GM12878 (cell line): ENCODE results near the gene GCNT2. TPM values are rescaled to one million over a fixed set of nuclear protein-coding genes. Genes with fewer than 3 reads are reported as not detected.

Source experiments
- ATAC-seq: fragments of 200-7000 bp; cut with Tn5 transposase; 3 replicates; pipeline ENCODE4 v1.9.1; 2020; ENCODE audit warnings: mild to moderate bottlenecking, moderate library complexity
- BruUV-seq: library from RNA; stranded (reverse); fragments of 400-500 nt; replicated peaks from 2 replicates; lab custom pipeline; 2021; lab: Mats Ljungman, UMichigan
- CTCF ChIA-PET: fragments of 300-600 bp; sonication (Branson Sonifier 250); formaldehyde crosslinking; extraction: SDS; loops from one replicate; lab custom pipeline; 2021; ENCODE audit warnings: inconsistent platforms; lab: Yijun Ruan, JAX
- POLR2A ChIA-PET: fragments of 350-600 bp; formaldehyde crosslinking; extraction: SDS; loops from one replicate; lab custom pipeline; 2021; ENCODE audit warnings: inconsistent platforms; lab: Charles Lee
- RAD21 ChIA-PET: fragments of 300-600 bp; sonication (Branson Sonifier 250); formaldehyde crosslinking; loops from one replicate; lab custom pipeline; 2023; ENCODE audit warnings: antibody characterized with exemption; ENCODE audit not compliant: unreplicated experiment; lab: Charles Lee
- SMC1A ChIA-PET: fragments of 300-600 bp; sonication (Branson Sonifier 250); formaldehyde crosslinking; loops from one replicate; lab custom pipeline; 2023; ENCODE audit not compliant: unreplicated experiment, uncharacterized antibody; lab: Charles Lee
- DNase-seq: peaks from one replicate; pipeline ENCODE4 v3.0.0-alpha.2; 2011; ENCODE audit warnings: low read depth, low spot score
- FAIRE-seq: peaks from 3 replicates; lab custom pipeline; 2011; peaks lifted over from hg19 to GRCh38; lab: Jason Lieb, UNC
- H2AFZ ChIP-seq: 2 replicates; pipeline ENCODE4 v1.6.0; 2011; ENCODE audit warnings: low read depth, low read length, control low read depth; ENCODE audit not compliant: control insufficient read depth
- H3K27ac ChIP-seq: 2 replicates; pipeline ENCODE4 v1.5.1; 2011; ENCODE audit warnings: control low read depth; ENCODE audit not compliant: control insufficient read depth, insufficient read depth
- H3K27me3 ChIP-seq, 2 experiments: replicated peaks in 1 of 2; 2 replicates each; pipeline versions ENCODE4 v1.6.0 to v1.6.1; 2011; ENCODE audit warnings: low read length in 1 of 2; ENCODE audit not compliant: control insufficient read depth in 2 of 2, insufficient read depth in 2 of 2
- H3K36me3 ChIP-seq, 2 experiments: 2 replicates each; pipeline ENCODE4 v1.5.1; 2011; ENCODE audit warnings: low read length in 1 of 2; ENCODE audit not compliant: control insufficient read depth in 2 of 2, insufficient read depth in 2 of 2
- H3K4me1 ChIP-seq: 2 replicates; pipeline ENCODE4 v1.6.1; 2011; ENCODE audit warnings: mild to moderate bottlenecking, low read length, moderate library complexity, mixed read lengths; ENCODE audit not compliant: control insufficient read depth, insufficient read depth
- H3K4me2 ChIP-seq: 2 replicates; pipeline ENCODE4 v1.6.0; 2011; ENCODE audit warnings: control low read depth; ENCODE audit not compliant: control insufficient read depth, insufficient read depth
- H3K4me3 ChIP-seq: fragments of 200-600 bp; sonication (generic); 2 replicates; pipeline ENCODE4 v1.5.1; 2016
- H3K79me2 ChIP-seq: 2 replicates; pipeline ENCODE4 v1.6.0; 2011; ENCODE audit warnings: low read length; ENCODE audit not compliant: control insufficient read depth, insufficient read depth
- H3K9ac ChIP-seq: 2 replicates; pipeline ENCODE4 v1.8.0; 2011; ENCODE audit warnings: low read length, control low read depth, mixed read lengths; ENCODE audit not compliant: control insufficient read depth, insufficient read depth
- H3K9me3 ChIP-seq: replicated peaks from 3 replicates; pipeline ENCODE4 v1.5.1; 2011; ENCODE audit warnings: mild to moderate bottlenecking, low read length; ENCODE audit not compliant: control insufficient read depth, insufficient read depth
- H4K20me1 ChIP-seq: 2 replicates; pipeline ENCODE4 v1.6.0; 2011; ENCODE audit not compliant: control insufficient read depth, insufficient read depth
- CBFB ChIP-seq: IDR thresholded peaks from 2 replicates; pipeline ENCODE4 v1.6.1; 2016; ENCODE audit warnings: antibody characterized with exemption, low read depth
- CHD2 ChIP-seq: IDR thresholded peaks from 2 replicates; pipeline ENCODE4 v1.6.1; 2011; ENCODE audit warnings: low read depth, low read length, improper control_type of control experiment, borderline replicate concordance
- HCFC1 ChIP-seq: fragments of 150-350 bp; IDR thresholded peaks from 2 replicates; pipeline ENCODE4 v1.6.1; 2014; ENCODE audit warnings: low read length
- HSF1 ChIP-seq: fragments of 150-350 bp; IDR thresholded peaks from 2 replicates; pipeline ENCODE4 v1.6.1; 2014; ENCODE audit warnings: mild to moderate bottlenecking, low read depth, low read length
- NFIC ChIP-seq: IDR thresholded peaks from 2 replicates; pipeline ENCODE4 v1.6.1; 2012; ENCODE audit warnings: low read depth, mild to moderate bottlenecking, inconsistent platforms, low read length, moderate library complexity
- NR2C1 ChIP-seq: fragments of 450-650 bp; IDR thresholded peaks from 2 replicates; pipeline ENCODE4 v1.6.1; 2017; ENCODE audit warnings: antibody characterized with exemption, mild to moderate bottlenecking, moderate library complexity
- TARDBP ChIP-seq: IDR thresholded peaks from 2 replicates; pipeline ENCODE4 v1.6.1; 2016; ENCODE audit warnings: borderline replicate concordance
- ZZZ3 ChIP-seq: IDR thresholded peaks from 2 replicates; pipeline ENCODE4 v1.6.1; 2011; ENCODE audit warnings: low read depth; ENCODE audit not compliant: control insufficient read depth, insufficient read length
- WGBS: methylation state at CpG from one replicate; pipeline ENCODE4 v1.1.6; 2016; ENCODE audit warnings: low lambda C conversion rate; ENCODE audit not compliant: insufficient replicate concordance, insufficient coverage; ENCODE audit errors: missing lambda C conversion rate; 5-methylcytosine and 5-hydroxymethylcytosine counted together
- in situ Hi-C: fragments of 300-500 bp; cut with MboI; formaldehyde crosslinking; loops from 9 replicates; pipeline ENCODE4 v1.14.3; 2018; ENCODE audit warnings: mixed read lengths
- intact Hi-C: fragments of 100-400 bp; cut with micrococcal nuclease; formaldehyde crosslinking; loops from one replicate; pipeline ENCODE4 v1.14.2; 2022; ENCODE audit not compliant: unreplicated experiment
- polyA plus RNA-seq, 11 experiments: library from polyadenylated mRNA; depleted of rRNA in 4 of 11; unstranded in 6 of 11; stranded (reverse) in 5 of 11; fragments of >200 nt; fragmentation: Nextera tagmentation in 4 of 11; fragmentation: Illumina TruSeq in 1 of 11; extraction: Ambion mirVana in 4 of 11; extraction: Trizol in 1 of 11; gene quantifications; 1 replicate in 1 of 11; 2 replicates in 10 of 11; pipeline versions ENCODE4 v1.2.1 to v1.2.3, GENCODE V29; 2011 to 2016; ENCODE audit warnings: inconsistent platforms in 2 of 11, missing spikeins in 2 of 11, low read depth in 1 of 11
- total RNA-seq, 4 experiments: library from RNA; depleted of rRNA in 3 of 4; stranded (reverse); fragments of >200 nt in 3 of 4; fragmentation: Illumina TruSeq in 1 of 4; extraction: Trizol in 1 of 4; gene quantifications; 2 replicates each; pipeline versions ENCODE4 v1.2.1 to v1.2.3, GENCODE V29; 2013 to 2021

GCNT2 gene
- total and polyA plus RNA-seq, 10 of the 15 experiments (the other 5 are each of a cell fraction or from before 2014, with no cell fraction given): 5.0 to 21.6 (median 11.9) TPM

GRCh38 chr6:10643201-10643651 lies 122.1 kb downstream of the GCNT2 start (continued):
- TF ChIP-seq HSF1 (no peak), NFIC (no peak), NR2C1 (no peak), TARDBP (no peak), ZZZ3 (no peak)

GRCh38 chr6:10644225-10644624 lies 123.1 kb downstream of the GCNT2 start:
- Histone ChIP-seq H2AFZ (no peak overlapping the region), H3K9ac (no peak overlapping the region), H3K36me3 (no peaks in the 10 kb centered on the region), H3K79me2 (no peaks in the 10 kb centered on the region), H3K27me3 (no peaks in the 10 kb centered on the region), H3K27ac (no peak overlapping the region), H4K20me1 (no peaks in the 10 kb centered on the region), H3K9me3 (no peaks in the 10 kb centered on the region; the same call in 2 of the 3 replicates), H3K4me2 (no peak overlapping the region), H3K4me3 (no peak overlapping the region), H3K4me1 (no peaks in the 10 kb centered on the region)
- FAIRE-seq (no peak), DNase-seq (no peak), ATAC-seq (no peak)
- TF ChIP-seq CHD2 (no peak), HCFC1 (no peak), CBFB (no peak)
- intact Hi-C loops: no loop called here
- no TSS peak for BruUV-seq
- in situ Hi-C loops: no loop called here
- ChIA-PET RAD21 (interaction anchor here (1.0 kb wide), 1 partner anchor 11 kb away, joined by 3 read pairs; no protein-coding TSS in a partner anchor), POLR2A (no interaction called here), SMC1A (interaction anchor here (0.6 to 1.4 kb wide), 3 partner anchors 11 to 1024 kb away, joined by 3 to 4 read pairs (median 3); no protein-coding TSS in a partner anchor), CTCF (interaction anchor here (1.0 to 1.9 kb wide), 2 partner anchors 13 to 137 kb away, joined by 4 read pairs; no protein-coding TSS in a partner anchor)
- 100% methylated on average over 1 of the region's 1 CpG for WGBS
